ENCODE data around the gene GPC6. TPM values are rescaled to one million over a fixed set of nuclear protein-coding genes. Genes with fewer than 3 reads are reported as not detected.

GPC6 gene
- total and polyA plus RNA-seq, 2 donors (not counting 3 experiments of a cell fraction or from before 2014, with no cell fraction given) = 0.01 TPM; not detected in 1

GRCh38 chr13:93965587-93965986 is 739.0 kb downstream of the GPC6 start:
- no peaks in the 10 kb centered on the region for H3K9me3 ChIP-seq (replicated peaks; ENCODE audit: control insufficient read depth, insufficient read depth, low read length)
- dilution Hi-C loops (cut with MboI; ENCODE audit: extremely low pct_ligation_motif_present, low sequenced_read_pairs) (no loop called here), intact Hi-C loops (cut with micrococcal nuclease) (no loop called here)
- BruUV-seq (replicated peaks) = no TSS peak
- H3K9ac ChIP-seq (replicated peaks; ENCODE audit: extremely low read depth, insufficient read depth, low read length) = no peak overlapping the region
- H4K20me1 ChIP-seq (replicated peaks; ENCODE audit: control insufficient read depth, extremely low read depth, insufficient read depth, low read length) = no peaks in the 10 kb centered on the region
- no peaks in the 10 kb centered on the region for H3K4me1 ChIP-seq (ENCODE audit: control insufficient read depth, extremely low read depth, insufficient read depth, low read length)
- ChIA-PET POLR2A (no interaction called here), CTCF (no interaction called here)
- no peaks in the 10 kb centered on the region for H3K27me3 ChIP-seq (ENCODE audit: control insufficient read depth in 2 of 2, insufficient read depth in 2 of 2, low read length in 2 of 2)
- no peaks in the 10 kb centered on the region for H3K79me2 ChIP-seq (ENCODE audit: control insufficient read depth, insufficient read depth, low read length)
- H3K27ac ChIP-seq (ENCODE audit: insufficient read depth, low read depth, low read length) = no peak overlapping the region
- H3K4me2 ChIP-seq (ENCODE audit: insufficient read depth, low read length) = no peak overlapping the region
- H2AFZ ChIP-seq (ENCODE audit: low read depth, low read length) = no peak overlapping the region
- no peaks in the 10 kb centered on the region for H3K9me1 ChIP-seq (replicated peaks; ENCODE audit: control insufficient read depth, extremely low read depth, insufficient read depth, low read length)
- TF ChIP-seq GATA2 (IDR thresholded peaks at IDR 0.05; ENCODE audit: insufficient read depth, insufficient read length, low read depth, low read length) (no peak), JUN (IDR thresholded peaks at IDR 0.05; ENCODE audit: borderline replicate concordance, insufficient read depth, insufficient read length, low read depth) (no peak), POLR2AphosphoS5 (IDR thresholded peaks at IDR 0.05; ENCODE audit: insufficient read depth, low read depth, low read length) (no peak), POLR2A (IDR thresholded peaks at IDR 0.05; ENCODE audit: low read depth, low read length) (no peak), FOS (IDR thresholded peaks at IDR 0.05; ENCODE audit: borderline replicate concordance, insufficient read depth, low read length) (no peak), CTCF (IDR thresholded peaks at IDR 0.05; ENCODE audit: extremely low read depth in 1 of 2, insufficient read depth in 1 of 2, low read depth in 1 of 2, low read length in 2 of 2) (no peak), EZH2 (IDR thresholded peaks at IDR 0.05; ENCODE audit: borderline replicate concordance, low read depth, low read length, severe bottlenecking) (no peak), MYC (IDR thresholded peaks at IDR 0.05; ENCODE audit: low read depth, low read length) (no peak)
- TF ChIP-seq, protein P1, sequence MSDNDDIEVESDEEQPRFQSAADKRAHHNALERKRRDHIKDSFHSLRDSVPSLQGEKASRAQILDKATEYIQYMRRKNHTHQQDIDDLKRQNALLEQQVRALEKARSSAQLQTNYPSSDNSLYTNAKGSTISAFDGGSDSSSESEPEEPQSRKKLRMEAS (IDR thresholded peaks at IDR 0.05; ENCODE audit: insufficient read depth, insufficient read length) = no peak
- no peak overlapping the region for H3K4me3 ChIP-seq (replicated peaks in 1 of 3; ENCODE audit: insufficient read depth in 1 of 3, low read depth in 1 of 3, low read length in 3 of 3)
- no peak for DNase-seq (ENCODE audit: low read depth, low spot score)
- H3K36me3 ChIP-seq (ENCODE audit: control insufficient read depth in 2 of 2, extremely low read depth in 1 of 2, insufficient read depth in 2 of 2, low read length in 2 of 2) = no peaks in the 10 kb centered on the region
- FAIRE-seq = no peak

Measured in endothelial cell of umbilical vein (primary cell).